GM19099 (cell line): ENCODE results near the gene KRT28.

Source experiments
- POLR2A ChIP-seq: IDR thresholded peaks from 3 replicates; pipeline ENCODE4 v1.6.1; 2011; ENCODE audit warnings: low read depth; ENCODE audit not compliant: insufficient read length; ENCODE audit errors: extremely low read depth

KRT28 gene

GRCh38 chr17:40806131-40806530 is 6.4 kb upstream of the KRT28 start:
- no peak for TF ChIP-seq POLR2A

GRCh38 chr17:40803617-40804082 is 3.9 kb upstream of the KRT28 start:
- TF ChIP-seq POLR2A, result no peak

GRCh38 chr17:40801157-40801556 is 1.4 kb upstream of the KRT28 start:
- no peak for TF ChIP-seq POLR2A

- TF ChIP-seq POLR2A, result no peak
These were observed 622 bp upstream of the KRT28 start for GRCh38 chr17:40800381-40800780.

GRCh38 chr17:40796846-40797245 is 2.9 kb downstream of the KRT28 start:
- no peak for TF ChIP-seq POLR2A

- no peak for TF ChIP-seq POLR2A
These were observed 4.6 kb downstream of the KRT28 start for GRCh38 chr17:40795019-40795667.

- TF ChIP-seq POLR2A, result no peak
These were observed 5.3 kb downstream of the KRT28 start for GRCh38 chr17:40794466-40794865.

GRCh38 chr17:40793832-40794231 is 5.9 kb downstream of the KRT28 start:
- no peak for TF ChIP-seq POLR2A

GRCh38 chr17:40791787-40792436 is 7.8 kb downstream of the KRT28 start:
- no peak for TF ChIP-seq POLR2A

GRCh38 chr17:40791111-40791510 is 8.6 kb downstream of the KRT28 start:
- TF ChIP-seq POLR2A, result no peak

GRCh38 chr17:40782450-40782849 is 17.3 kb downstream of the KRT28 start, which contains the start of gene KRT27:
Gene KRT27 (minus strand): TSS chr17:40782550. CDS start chr17:40782493, 57 bp downstream.
- no peak for TF ChIP-seq POLR2A

GRCh38 chr17:40779181-40779909 is 20.4 kb downstream of the KRT28 start:
- no peak for TF ChIP-seq POLR2A

GRCh38 chr17:40778461-40778860 is 21.3 kb downstream of the KRT28 start:
- TF ChIP-seq POLR2A, result no peak

GRCh38 chr17:40777971-40778370 is 21.8 kb downstream of the KRT28 start:
- TF ChIP-seq POLR2A, result no peak

- no peak for TF ChIP-seq POLR2A
These were observed 22.3 kb downstream of the KRT28 start for GRCh38 chr17:40777459-40777858.

- no peak for TF ChIP-seq POLR2A
These were observed 23.8 kb downstream of the KRT28 start for GRCh38 chr17:40775945-40776344.

GRCh38 chr17:40772101-40772500 is 27.7 kb downstream of the KRT28 start, which contains the start of gene KRT26:
Gene KRT26 (minus strand): TSS chr17:40772201. CDS start chr17:40772113, 88 bp downstream.
- no peak for TF ChIP-seq POLR2A

- no peak for TF ChIP-seq POLR2A
These were observed 34.1 kb downstream of the KRT28 start for GRCh38 chr17:40765657-40766056.
